ENCODE data around the gene FOXO3. TPM values are rescaled to one million over a fixed set of nuclear protein-coding genes. Genes with fewer than 3 reads are reported as not detected.
A peak's percentile ranks its signal among the peaks of the same experiment; 100 is the strongest.

The FOXO3 gene
- total RNA-seq, 1 donor from 2014 or later: 49.2 TPM

GRCh38 chr6:108710551-108710950 lies 149.8 kb downstream of the FOXO3 start:
- DNase-seq (ENCODE audit: low read depth): no peak

GRCh38 chr6:108711071-108711470 lies 150.4 kb downstream of the FOXO3 start:
- no peak for DNase-seq (ENCODE audit: low read depth)

GRCh38 chr6:108711826-108712225 lies 151.1 kb downstream of the FOXO3 start:
- no peak for DNase-seq (ENCODE audit: low read depth)

- DNase-seq (ENCODE audit: low read depth): no peak
Observed at GRCh38 chr6:108712946-108713345, 152.2 kb downstream of the FOXO3 start.

GRCh38 chr6:108714101-108714765 lies 153.5 kb downstream of the FOXO3 start:
- DNase-seq (ENCODE audit: low read depth): peak; percentile 67

GRCh38 chr6:108714766-108715414 lies 154.2 kb downstream of the FOXO3 start:
- DNase-seq (ENCODE audit: low read depth): no peak

GRCh38 chr6:108715832-108716231 lies 155.1 kb downstream of the FOXO3 start:
- no peak for DNase-seq (ENCODE audit: low read depth)

- DNase-seq (ENCODE audit: low read depth): no peak
Observed at GRCh38 chr6:108716801-108717791, 156.4 kb downstream of the FOXO3 start.

- no peak for DNase-seq (ENCODE audit: low read depth)
Observed at GRCh38 chr6:108719477-108719876, 158.8 kb downstream of the FOXO3 start.

GRCh38 chr6:108720827-108721226 lies 160.1 kb downstream of the FOXO3 start:
- no peak for DNase-seq (ENCODE audit: low read depth)

- no peak for DNase-seq (ENCODE audit: low read depth)
Observed at GRCh38 chr6:108721286-108721685, 160.6 kb downstream of the FOXO3 start.

GRCh38 chr6:108723594-108723993 lies 162.9 kb downstream of the FOXO3 start:
- no peak for DNase-seq (ENCODE audit: low read depth)

GRCh38 chr6:108726726-108727339 lies 166.1 kb downstream of the FOXO3 start:
- no peak for DNase-seq (ENCODE audit: low read depth)

GRCh38 chr6:108727966-108728730 lies 167.4 kb downstream of the FOXO3 start:
- peak; percentile 35 for DNase-seq (ENCODE audit: low read depth)

- DNase-seq (ENCODE audit: low read depth): no peak
Observed at GRCh38 chr6:108728826-108729225, 168.1 kb downstream of the FOXO3 start.

GRCh38 chr6:108730635-108731515 lies 170.2 kb downstream of the FOXO3 start:
- DNase-seq (ENCODE audit: low read depth): no peak

- DNase-seq (ENCODE audit: low read depth): peak; percentile 73
Observed at GRCh38 chr6:108732091-108732870, 171.6 kb downstream of the FOXO3 start.

GRCh38 chr6:108733051-108733450 lies 172.3 kb downstream of the FOXO3 start:
- DNase-seq (ENCODE audit: low read depth): no peak

All from myocyte (in vitro differentiated cells).